Spleen (tissue), 11 donors: ENCODE results near the gene ITIH6. TPM values are rescaled to one million over a fixed set of nuclear protein-coding genes. Genes with fewer than 3 reads are reported as not detected.

Experiments
- DNase-seq: peaks from one replicate; pipeline ENCODE4 v3.0.0-alpha.2; 2020
- H3K27ac ChIP-seq, 8 donors: fragments of 200-600 bp; sonication (generic) in 7 of 8; 1 replicate in 4 of 8; 2 replicates in 4 of 8; pipeline versions ENCODE4 v1.5.0 to v1.8.0; 2016 to 2021; ENCODE audit warnings: inconsistent platforms in 4 of 8, mild to moderate bottlenecking in 4 of 8, moderate library complexity in 1 of 8
- H3K27me3 ChIP-seq, 7 donors: fragments of 200-600 bp; sonication (generic) in 6 of 7; replicated peaks in 1 of 7; 1 replicate in 4 of 7; 2 replicates in 3 of 7; pipeline versions ENCODE4 v1.5.0 to v1.8.0; 2016 to 2021; ENCODE audit warnings: inconsistent platforms in 3 of 7, mild to moderate bottlenecking in 1 of 7
- H3K36me3 ChIP-seq, 6 donors: fragments of 200-600 bp; sonication (generic) in 5 of 6; 1 replicate in 4 of 6; 2 replicates in 2 of 6; pipeline versions ENCODE4 v1.5.0 to v1.8.0; 2016 to 2021; ENCODE audit warnings: inconsistent platforms in 2 of 6
- H3K4me1 ChIP-seq, 6 donors: fragments of 200-600 bp; sonication (generic) in 5 of 6; 1 replicate in 3 of 6; 2 replicates in 3 of 6; pipeline versions ENCODE4 v1.5.0 to v1.8.0; 2016 to 2021; ENCODE audit warnings: inconsistent platforms in 3 of 6
- H3K4me3 ChIP-seq, 8 donors: fragments of 200-600 bp; sonication (generic) in 7 of 8; 1 replicate in 4 of 8; 2 replicates in 4 of 8; pipeline versions ENCODE4 v1.5.0 to v1.8.0; 2016 to 2021; ENCODE audit warnings: inconsistent platforms in 4 of 8, mild to moderate bottlenecking in 4 of 8, moderate library complexity in 2 of 8
- H3K9me3 ChIP-seq, 8 donors: fragments of 200-600 bp; sonication (generic) in 7 of 8; 1 replicate in 4 of 8; 2 replicates in 4 of 8; pipeline versions ENCODE4 v1.5.0 to v1.8.0; 2016 to 2021; ENCODE audit warnings: inconsistent platforms in 4 of 8
- POLR2A ChIP-seq, 3 donors: fragments of 450-650 bp; IDR thresholded peaks; one replicate each; pipeline ENCODE4 v1.5.1; 2017; ENCODE audit warnings: antibody characterized with exemption in 3 of 3, mild to moderate bottlenecking in 1 of 3
- POLR2AphosphoS5 ChIP-seq, 3 donors: sonication (generic); formaldehyde crosslinking; IDR thresholded peaks; one replicate each; pipeline ENCODE4 v1.5.1; 2017; ENCODE audit warnings: antibody characterized with exemption in 3 of 3
- WGBS, 5 donors: extraction: QIAGEN DNeasy Blood & Tissue Kit in 3 of 5; methylation state at CpG; one replicate each; pipeline versions ENCODE4 v1.1.5 to v1.1.7; 2013 to 2018; 5-methylcytosine and 5-hydroxymethylcytosine counted together
- intact Hi-C: fragments of 100-400 bp; cut with DNase I; formaldehyde crosslinking; loops from one replicate; pipeline ENCODE4 v1.15.0; 2023; ENCODE audit warnings: low total_unique reads
- polyA plus RNA-seq, 3 donors: library from polyadenylated mRNA; stranded (reverse); fragments of 200-250 nt; gene quantifications; one replicate each; pipeline ENCODE4 v1.2.1, GENCODE V29; 2013
- total RNA-seq, 7 donors: library from RNA; depleted of rRNA in 3 of 7; stranded (reverse); fragments of >200 nt in 3 of 7; fragmentation: NEBNext Ultra II Directional in 4 of 7; extraction: Animal tissue kit (Norgen Biotek cat#: 25700) in 4 of 7; gene quantifications; one replicate each; pipeline versions ENCODE4 v1.1.0 to v1.2.1, GENCODE V29; 2016 to 2021
- TF ChIP-seq, protein P1 (sequence below), 11 experiments: fragments of 200-600 bp in 7 of 11; fragments of 450-650 bp in 4 of 11; sonication (generic) in 4 of 11; IDR thresholded peaks in 8 of 11; conservative IDR thresholded peaks in 3 of 11; 1 replicate in 7 of 11; 2 replicates in 4 of 11; pipeline versions ENCODE4 v1.4.0 to v1.8.0; 2016 to 2021; ENCODE audit warnings: antibody characterized with exemption in 11 of 11, inconsistent platforms in 4 of 11, mild to moderate bottlenecking in 1 of 11
- donor health status: healthy with polysubstance abuse.
- donor health status: DM: no; HTN: no; CAD: no; lungs with moderate emphysema.
- donor health status: DM: no; HTN: no; CAD: no.
- donor health status: Bipolar disorder and iron deficiency.
- donor health status: healthy.
- donor health status: DM: no; HTN: no; CAD: no.
- donor health status: DM: yes; HTN: yes; CAD: no.

ITIH6 gene
- total and polyA plus RNA-seq, 10 donors = not detected

DNA sequence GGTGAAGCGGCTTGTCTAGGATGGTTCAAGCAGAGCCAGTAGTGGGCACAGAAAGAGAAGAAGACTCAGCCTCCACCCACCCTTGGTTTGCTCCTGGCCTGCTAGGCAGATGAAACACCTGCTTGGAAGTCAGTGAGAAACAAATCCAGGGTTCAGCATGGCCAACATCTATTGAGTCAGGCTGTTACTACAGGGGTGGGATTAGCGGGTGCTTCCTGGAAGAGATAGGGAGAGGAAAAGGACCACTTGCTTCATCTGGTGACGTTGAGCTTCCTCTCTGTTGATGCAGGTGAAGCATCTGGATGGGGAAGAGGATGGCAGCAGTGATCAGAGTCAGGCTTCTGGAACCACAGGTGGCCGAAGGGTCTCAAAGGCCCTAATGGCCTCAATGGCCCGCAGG lies 12.5 kb upstream of the ITIH6 start:
- WGBS, 5 donors = 82 to 95% (median 82%) methylated on average over 2 to 5 of the region's 5 CpGs
- H3K36me3 ChIP-seq = peaks cover 0 to 57% (median 41%) of the 10 kb centered on the region in 6 donors

DNA sequence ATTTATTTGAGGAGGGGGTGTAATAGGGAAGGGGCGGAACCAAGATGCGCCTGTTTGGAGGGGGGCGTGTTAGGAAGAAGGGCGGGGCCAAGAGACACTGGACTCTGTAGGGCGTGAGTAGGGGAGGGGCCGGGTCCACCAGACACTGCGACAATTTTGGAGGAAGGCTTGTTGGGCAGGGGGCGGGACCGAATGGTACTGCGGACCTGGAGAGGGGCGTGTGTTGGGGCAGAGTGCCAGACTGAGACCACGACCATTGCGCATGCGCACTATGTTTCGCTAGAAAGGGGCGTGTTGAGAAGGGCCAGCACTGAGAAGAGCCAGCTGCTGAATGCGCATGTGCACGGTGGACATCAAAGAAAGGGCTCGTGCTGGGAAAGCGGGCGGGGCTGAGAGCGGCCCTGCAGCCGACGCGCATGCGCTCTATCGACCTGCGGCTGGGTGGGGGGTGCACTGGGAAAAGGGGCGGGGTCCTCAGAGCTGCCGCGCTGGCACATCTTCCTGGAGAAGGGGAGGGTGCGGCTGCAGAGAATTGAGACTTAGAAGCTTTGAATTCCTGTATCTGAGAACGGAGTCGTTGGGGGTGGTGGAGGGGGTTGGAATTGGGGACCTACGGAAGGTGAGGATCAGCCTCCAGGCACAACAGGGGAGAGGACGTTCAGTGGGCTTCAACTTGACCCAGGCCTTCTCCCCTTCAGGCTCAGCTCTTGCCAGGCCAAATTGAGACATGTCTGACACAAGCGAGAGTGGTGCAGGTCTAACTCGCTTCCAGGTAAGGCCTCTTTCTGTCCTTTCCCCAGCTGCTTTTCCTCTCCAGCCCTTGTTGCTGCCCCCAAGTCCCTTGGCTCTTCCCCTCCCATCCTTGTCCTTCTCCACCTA lies 10.8 kb upstream of the ITIH6 start:
- peak overlapping the region; percentile 48 to 80 (median 68) for H3K4me3 ChIP-seq
- TF ChIP-seq POLR2A (IDR thresholded peaks at IDR 0.05) (no peak), POLR2AphosphoS5 (IDR thresholded peaks at IDR 0.05) (peak; percentile 47 to 66 (median 66))
- H3K27me3 ChIP-seq = no peaks in the 10 kb centered on the region
- H3K9me3 ChIP-seq = no peaks in the 10 kb centered on the region
- peak overlapping the region; percentile 57 to 87 (median 84) for H3K27ac ChIP-seq
- WGBS, 5 donors = 6 to 47% (median 9%) methylated on average over 30 to 38 of the region's 38 CpGs
- peaks cover 0 to 41% (median 24%) of the 10 kb centered on the region in 6 donors for H3K36me3 ChIP-seq
- peak; percentile 95 for DNase-seq
- intact Hi-C loops = no loop called here
- H3K4me1 ChIP-seq = peaks cover 0 to 21% (median 11%) of the 10 kb centered on the region in 6 donors

More for the DNA sequence above, 12.5 kb upstream of the ITIH6 start:
- no peaks in the 10 kb centered on the region for H3K9me3 ChIP-seq
- no peaks in the 10 kb centered on the region for H3K27me3 ChIP-seq
- peaks cover 0 to 21% (median 11%) of the 10 kb centered on the region in 6 donors for H3K4me1 ChIP-seq
- intact Hi-C loops = no loop called here
- DNase-seq = no peak
- H3K27ac ChIP-seq = no peak overlapping the region
- TF ChIP-seq POLR2A (IDR thresholded peaks at IDR 0.05) = no peak
- TF ChIP-seq POLR2AphosphoS5 (IDR thresholded peaks at IDR 0.05) = no peak
- TF ChIP-seq, protein P1, sequence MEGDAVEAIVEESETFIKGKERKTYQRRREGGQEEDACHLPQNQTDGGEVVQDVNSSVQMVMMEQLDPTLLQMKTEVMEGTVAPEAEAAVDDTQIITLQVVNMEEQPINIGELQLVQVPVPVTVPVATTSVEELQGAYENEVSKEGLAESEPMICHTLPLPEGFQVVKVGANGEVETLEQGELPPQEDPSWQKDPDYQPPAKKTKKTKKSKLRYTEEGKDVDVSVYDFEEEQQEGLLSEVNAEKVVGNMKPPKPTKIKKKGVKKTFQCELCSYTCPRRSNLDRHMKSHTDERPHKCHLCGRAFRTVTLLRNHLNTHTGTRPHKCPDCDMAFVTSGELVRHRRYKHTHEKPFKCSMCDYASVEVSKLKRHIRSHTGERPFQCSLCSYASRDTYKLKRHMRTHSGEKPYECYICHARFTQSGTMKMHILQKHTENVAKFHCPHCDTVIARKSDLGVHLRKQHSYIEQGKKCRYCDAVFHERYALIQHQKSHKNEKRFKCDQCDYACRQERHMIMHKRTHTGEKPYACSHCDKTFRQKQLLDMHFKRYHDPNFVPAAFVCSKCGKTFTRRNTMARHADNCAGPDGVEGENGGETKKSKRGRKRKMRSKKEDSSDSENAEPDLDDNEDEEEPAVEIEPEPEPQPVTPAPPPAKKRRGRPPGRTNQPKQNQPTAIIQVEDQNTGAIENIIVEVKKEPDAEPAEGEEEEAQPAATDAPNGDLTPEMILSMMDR (IDR thresholded peaks at IDR 0.05 in 8 of 11, conservative IDR thresholded peaks at IDR 0.05 in 3 of 11) = no peak
- no peak overlapping the region for H3K4me3 ChIP-seq

DNA sequence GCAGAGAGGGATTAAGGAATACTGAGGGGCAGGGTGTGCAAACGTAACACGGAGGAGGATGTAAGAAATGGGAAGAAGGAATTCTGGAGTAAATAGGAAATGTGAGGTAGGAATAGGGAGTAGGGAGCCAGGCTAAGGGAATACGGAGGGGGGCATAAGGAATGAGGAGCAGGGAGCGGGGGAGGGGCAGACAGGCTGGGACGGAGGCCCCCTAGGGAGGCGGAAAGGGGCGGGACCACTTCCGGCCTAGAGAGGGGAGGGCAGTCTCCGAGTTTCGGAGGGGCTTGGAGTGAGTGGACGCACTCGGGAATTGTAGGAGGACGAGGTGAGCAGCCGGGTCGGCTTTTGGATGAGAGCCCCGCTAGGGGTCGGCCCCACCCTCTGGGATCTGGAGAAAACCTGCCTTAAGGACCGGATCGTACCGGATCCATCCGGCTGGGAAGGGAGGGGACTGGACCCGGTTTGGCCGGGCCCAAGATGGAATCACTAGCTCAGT lies 10.1 kb upstream of the ITIH6 start:
- DNase-seq = peak; percentile 89
- Histone ChIP-seq H3K4me1 (peaks cover 0 to 21% (median 11%) of the 10 kb centered on the region in 6 donors), H3K9me3 (no peaks in the 10 kb centered on the region), H3K27ac (peak overlapping the region; percentile 57 to 87 (median 84)), H3K4me3 (peak overlapping the region; percentile 48 to 80 (median 68)), H3K36me3 (peaks cover 0 to 34% (median 21%) of the 10 kb centered on the region in 6 donors), H3K27me3 (no peaks in the 10 kb centered on the region)
- WGBS, 5 donors = 0 to 37% (median 1%) methylated on average over 14 to 23 of the region's 23 CpGs
- TF ChIP-seq POLR2A (IDR thresholded peaks at IDR 0.05) = no peak
- TF ChIP-seq, protein P1 (IDR thresholded peaks at IDR 0.05 in 8 of 11, conservative IDR thresholded peaks at IDR 0.05 in 3 of 11) = no peak
- no peak for TF ChIP-seq POLR2AphosphoS5 (IDR thresholded peaks at IDR 0.05)
- intact Hi-C loops = no loop called here

DNA sequence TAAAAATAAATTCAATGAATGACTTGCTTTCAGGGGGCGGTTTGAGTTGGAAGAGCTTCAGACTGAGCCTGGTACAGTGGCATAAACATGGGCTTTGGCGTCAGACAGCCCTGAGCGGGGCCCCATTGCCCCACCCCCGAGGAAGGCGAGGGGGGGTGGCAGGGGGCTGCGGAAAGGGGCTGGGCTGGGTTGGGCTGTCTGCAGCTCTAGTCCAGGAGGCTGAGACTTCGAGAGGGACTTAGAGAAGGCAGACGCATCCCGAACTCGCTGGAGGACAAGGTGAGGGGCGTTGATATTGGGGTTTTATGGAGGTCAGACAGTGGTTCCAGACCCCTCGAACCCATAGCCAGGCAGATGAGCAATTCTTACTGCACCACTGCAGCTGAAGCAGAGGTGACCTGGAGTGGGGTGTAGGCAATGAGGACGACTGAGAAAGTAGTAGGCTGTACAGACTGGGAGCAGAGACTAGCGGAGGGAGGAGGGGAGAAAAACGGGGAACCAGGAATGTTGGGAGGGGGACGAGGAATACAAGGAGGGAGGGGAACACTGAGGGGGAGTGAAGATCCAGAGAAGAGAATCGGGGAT lies 9.6 kb upstream of the ITIH6 start, which contains the start of gene MAGED2:
Gene MAGED2 (plus strand): TSS at position 222 of the 585 bp plus-strand sequence. CDS start 1,587 bp downstream, outside the sequence.
- peak within 1 kb of the TSS; percentile 48 to 80 (median 68) for H3K4me3 ChIP-seq
- peak within 1 kb of the TSS; percentile 57 to 87 (median 84) for H3K27ac ChIP-seq
- peak; percentile 45 to 55 (median 46) for TF ChIP-seq POLR2AphosphoS5 (IDR thresholded peaks at IDR 0.05)
- TF ChIP-seq POLR2A (IDR thresholded peaks at IDR 0.05) = no peak
- TF ChIP-seq, protein P1 (IDR thresholded peaks at IDR 0.05 in 8 of 11, conservative IDR thresholded peaks at IDR 0.05 in 3 of 11) = no peak
- intact Hi-C loops = no loop called here
- peaks cover 0 to 21% (median 11%) of the 10 kb centered on the region in 6 donors for H3K4me1 ChIP-seq
- H3K36me3 ChIP-seq = peaks cover 0 to 28% (median 17%) of the 10 kb centered on the region in 6 donors
- H3K27me3 ChIP-seq = no peaks in the 10 kb centered on the region
- H3K9me3 ChIP-seq = no peaks in the 10 kb centered on the region
- peak; percentile 85 for DNase-seq
- WGBS, 5 donors = 0 to 36% (median 4%) methylated on average over 16 to 17 of the region's 17 CpGs
